SW480 (cell line): ENCODE data around the gene TSHZ3.
A peak's percentile ranks its signal among the peaks of the same experiment; 100 is the strongest.

ENCODE experiments used
- DNase-seq: peaks from one replicate; pipeline ENCODE4 v3.0.0-alpha.2; 2016; ENCODE audit warnings: low spot score

TSHZ3 gene

DNA sequence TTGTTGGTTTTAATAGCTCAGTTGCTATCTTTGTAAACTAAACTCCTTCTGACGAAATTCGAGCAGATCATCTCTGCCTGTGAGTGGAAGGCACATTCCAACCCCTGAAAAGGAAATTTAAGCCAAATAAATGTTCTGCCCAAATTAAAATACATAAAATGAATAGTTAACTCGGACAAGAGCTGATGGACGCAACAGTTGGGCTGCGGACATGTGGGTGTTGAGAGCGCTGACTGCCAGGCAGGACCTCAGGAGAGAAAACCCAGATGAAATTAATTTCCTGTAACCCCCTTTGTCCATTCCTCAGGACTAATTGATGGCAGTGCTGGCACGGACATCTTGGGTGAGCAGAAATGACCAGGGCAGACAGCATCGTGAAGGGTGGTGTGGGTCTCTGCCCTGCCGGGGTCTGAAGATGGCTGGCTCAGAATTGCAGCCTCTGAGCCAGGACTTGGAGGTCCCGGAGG is 86.5 kb downstream of the TSHZ3 start:
- no peak for DNase-seq

DNA sequence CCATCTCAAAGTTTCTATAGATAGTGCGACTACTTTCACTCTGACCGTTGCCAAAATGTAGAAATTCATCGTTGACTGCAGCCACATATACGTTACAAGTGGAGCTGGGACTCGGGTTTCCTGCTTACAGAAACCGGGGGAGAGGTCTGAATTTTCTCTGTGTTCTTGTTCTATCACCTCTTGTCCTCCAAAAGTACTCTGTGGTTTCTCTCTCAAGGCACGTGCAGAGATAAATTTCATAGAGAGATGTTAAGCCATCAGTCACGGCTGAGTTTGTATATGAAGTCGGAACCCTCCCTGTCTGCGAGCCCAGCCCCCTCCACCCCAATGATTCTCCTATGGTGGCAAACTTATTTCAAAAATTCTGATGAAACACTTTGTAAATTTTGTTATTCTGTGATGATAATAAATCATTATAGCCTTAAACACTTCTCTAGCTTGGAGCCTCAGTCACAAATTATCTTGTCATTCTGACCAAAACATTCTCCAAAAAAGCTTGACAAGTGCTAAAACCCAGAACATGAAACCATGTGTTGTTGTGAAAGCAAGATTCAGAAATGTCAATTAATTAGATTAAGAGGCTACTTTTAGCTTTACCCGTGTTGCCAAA is 87.5 kb downstream of the TSHZ3 start:
- DNase-seq: no peak

DNA sequence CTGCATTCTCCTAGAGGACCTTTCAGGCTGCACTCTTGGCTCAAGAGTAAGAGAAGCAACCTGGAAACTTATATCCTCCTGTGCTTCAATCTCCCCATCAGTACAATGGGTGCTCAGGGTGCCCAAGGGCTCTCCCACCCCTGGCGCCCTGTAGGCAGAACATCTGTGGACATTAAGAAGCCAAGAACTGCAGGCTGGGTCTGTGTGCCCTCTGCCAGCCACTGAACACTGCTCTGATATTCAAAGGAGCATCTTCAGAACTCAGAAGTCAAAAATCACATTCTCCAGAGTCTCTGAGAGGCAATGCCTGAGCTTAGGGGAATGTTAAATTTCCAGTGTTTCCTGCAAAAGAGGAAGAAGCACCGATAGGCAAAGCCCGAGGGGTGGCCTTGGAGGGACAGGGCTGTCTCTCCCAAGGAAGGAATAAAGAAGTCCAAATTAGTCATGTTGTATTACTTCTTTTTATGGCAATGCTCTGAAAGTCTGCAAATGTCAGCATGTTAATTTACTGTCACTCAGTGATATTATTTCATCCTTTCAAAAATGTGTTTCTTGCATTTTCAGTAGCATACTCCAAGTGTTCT is 88.1 kb downstream of the TSHZ3 start:
- no peak for DNase-seq

DNA sequence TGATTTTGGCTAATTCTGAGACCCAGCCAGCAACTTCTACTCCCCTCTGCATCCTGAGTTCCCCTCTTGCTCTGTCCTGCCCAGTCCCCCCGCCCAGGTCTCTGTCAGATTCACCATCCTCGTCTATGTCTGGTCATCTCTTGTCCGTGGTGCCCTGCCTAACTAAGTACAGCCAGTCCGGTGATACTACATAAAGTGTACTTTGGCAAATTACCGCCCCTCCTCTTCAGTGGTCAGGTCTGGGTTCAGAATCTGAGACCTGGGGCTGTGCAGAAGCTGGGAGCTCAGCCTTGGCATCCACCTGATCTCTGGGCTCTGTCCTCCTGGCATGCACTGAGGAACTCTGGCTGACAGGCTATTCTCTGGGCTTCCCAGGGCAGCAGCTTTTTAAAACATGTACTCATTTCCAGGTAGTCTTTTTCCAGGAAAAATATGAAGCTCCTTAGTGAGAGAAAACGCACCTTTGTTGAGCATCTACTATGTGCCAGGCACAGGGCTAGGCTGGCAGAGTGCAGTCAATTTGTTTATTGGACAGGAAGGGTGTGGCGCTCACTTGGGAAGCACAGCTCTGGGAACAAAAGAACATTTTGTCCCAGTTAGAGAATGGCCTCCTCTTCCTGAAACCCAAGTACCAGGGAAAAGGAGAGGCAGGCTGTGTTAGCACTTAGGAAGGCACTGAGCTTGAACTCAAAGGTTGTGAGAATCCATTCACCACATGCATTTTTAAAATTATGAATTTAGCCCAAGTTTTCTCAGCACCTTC is 88.9 kb downstream of the TSHZ3 start:
- no peak for DNase-seq

DNA sequence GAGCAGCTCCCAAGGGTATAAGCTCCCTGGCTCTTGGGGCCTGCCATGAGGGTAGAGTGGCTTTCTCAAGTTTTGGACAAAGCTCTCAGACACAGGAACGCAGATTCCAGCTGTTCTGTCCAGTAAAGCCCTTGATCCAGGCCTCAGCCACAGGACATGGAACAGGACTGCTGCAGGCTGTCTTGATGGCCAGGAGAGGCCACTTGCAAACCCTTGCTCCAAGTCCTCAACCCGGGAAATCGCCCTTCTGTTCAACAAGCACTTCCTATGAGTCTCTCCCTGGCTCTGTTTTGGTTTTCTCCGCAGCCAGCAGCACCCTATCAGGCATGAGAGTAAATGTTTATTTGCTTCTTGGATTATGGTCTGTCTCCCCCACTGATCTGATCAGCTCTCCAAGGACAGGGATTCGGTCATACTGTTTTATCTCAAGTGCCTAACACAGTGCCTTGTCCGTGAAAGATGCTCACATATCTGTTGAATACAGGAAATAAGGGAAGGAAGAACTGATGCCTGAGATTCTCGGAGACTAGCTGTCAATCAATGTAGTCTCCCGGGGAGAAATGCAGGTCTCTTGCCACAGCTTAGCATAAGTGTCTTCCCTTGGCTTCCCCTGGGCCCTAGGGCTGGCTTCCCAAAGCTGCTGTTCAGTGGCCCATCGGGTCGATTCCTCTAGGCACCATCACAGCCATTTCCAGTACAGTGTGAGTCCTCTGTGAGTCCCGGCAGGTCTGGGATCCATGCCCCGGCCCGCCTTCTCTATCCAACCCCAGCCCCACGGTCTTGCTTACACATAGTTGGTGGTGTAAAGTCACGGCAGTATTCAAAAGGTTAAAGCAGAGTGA is 90.8 kb downstream of the TSHZ3 start:
- DNase-seq: no peak

DNA sequence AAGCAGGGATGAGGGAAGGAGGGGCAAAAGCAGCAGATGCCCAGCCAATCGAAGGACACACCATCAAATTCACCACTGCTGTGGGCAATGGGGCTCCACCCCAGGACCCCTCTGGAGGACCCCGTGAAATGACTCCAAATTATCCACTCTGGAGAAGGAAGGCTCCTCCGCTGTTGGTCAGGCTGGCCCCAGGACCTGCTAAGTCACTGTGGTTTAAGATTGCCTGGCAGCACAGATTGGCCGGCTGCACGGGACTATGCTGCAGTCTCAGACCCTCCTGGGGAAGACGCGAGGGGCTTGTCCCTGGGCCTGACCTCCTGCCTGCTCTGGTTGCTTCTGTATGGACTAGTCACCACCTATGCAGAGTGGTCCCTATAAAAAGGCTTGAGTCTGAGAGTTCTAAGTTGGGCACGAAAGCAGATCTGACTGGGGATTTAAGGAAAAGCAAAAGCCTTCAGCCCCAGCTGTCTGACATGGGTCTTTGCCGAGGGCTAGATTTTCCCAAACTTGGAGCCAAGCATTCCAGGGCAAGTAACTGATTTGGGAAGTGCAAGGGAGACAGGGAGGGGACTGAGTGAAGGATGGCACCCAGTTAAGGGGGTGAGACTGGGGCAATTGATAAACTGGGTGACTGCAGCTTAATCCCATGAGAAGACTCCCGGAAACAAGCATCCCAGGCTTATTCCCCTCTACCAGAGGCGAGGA is 91.7 kb downstream of the TSHZ3 start:
- no peak for DNase-seq

DNA sequence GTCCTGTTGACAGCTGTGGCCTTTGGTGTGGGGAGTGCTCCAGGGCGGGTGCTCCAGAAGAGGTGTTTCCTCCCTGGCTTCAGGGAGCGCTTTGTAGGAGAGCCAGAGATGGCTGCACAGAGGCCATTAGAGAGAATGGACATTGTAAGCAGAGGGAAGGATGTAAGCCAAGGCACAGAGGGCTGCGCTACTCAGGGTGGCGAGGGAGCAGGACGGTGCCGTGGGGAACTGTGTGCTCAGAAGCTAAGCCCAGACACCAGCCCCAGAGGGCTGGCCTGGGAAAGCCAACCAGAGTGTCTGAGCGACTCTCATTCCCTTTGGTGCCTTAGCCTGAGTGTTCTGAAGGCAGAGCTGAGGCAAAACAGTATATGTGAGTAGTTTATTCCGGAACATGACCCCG is 92.2 kb downstream of the TSHZ3 start:
- no peak for DNase-seq

DNA sequence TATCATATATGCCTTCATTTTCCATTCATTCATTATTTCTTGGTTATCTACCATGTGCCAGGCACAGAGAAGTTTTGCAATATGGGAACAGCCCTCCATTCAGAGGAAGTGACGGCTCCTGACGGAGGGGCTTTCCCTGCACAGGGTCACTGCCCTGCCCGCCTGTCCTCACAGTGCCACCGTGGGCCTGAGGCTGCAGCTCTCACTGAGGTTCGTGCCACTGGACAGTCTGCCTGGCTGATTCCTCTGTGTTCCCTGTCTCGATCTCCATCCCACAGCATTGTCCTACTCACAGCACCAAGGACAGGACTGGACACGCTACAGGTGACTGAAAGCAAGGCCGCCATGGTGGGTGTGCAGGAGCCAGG is 92.7 kb downstream of the TSHZ3 start:
- DNase-seq: no peak

DNA sequence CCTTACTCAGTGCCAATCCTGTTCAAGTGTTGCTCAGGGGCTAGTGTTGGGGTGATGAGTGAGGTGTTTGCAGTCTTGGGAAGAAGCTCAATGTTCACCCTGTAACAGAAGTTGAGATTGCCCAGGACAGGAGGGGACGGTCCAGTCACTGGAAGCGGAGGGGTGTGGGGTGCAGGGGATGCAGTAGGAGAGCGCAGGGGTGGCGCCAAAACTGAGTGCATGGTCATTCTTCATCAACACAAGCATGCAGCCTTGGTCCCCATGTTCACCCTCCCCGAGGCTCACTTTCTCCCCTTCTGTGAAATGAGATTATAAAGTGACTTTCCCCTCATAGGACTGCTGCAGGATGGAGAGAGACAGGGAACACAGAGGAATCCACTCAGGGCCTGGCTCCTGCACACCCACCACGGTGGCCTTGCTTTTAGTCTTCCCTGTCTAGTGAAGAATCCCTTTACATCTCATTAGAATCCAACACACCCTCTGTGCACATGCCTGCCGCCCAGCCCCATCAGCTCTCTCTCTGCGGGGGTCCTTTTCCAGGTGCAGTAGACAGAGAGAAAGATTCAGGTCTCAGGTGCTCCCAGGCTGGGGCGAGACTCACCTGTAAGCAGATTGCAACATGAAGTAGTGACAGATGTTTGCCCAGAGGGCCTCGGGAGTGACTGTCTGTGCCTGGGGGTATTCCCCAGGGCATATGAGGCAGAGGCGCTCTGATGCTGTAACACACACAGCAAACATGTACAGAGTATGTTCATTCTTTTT is 93.2 kb downstream of the TSHZ3 start:
- DNase-seq: no peak

DNA sequence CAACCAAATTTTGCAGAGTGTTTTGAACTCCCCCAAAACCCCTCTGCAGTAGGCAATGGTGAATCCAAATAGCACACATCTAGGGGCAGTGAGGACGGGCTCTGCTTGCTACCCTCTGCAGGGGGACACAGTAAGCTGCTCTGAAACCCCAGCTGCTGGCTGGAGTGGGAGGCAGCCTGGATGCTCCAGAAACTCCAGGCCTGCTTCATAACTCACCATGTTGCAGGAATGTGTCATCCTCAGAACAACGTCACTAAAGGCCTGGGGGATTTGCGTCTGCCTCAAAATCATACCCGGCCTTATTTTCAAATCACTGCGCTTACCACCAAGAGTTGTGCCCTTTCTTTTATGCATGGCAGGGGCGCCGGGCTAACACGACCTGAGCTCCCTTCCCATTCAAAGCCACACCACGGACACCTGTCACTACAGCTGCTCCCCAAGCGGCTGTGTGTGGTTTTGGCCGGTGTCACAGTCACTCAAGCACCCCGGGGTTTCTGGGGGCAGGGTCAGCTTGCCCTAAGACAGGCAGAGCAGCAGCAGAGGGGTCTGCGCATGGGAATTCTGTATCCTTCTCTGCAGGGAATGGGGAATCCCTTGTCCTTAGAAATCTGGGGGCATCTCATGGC is 93.9 kb downstream of the TSHZ3 start:
- no peak for DNase-seq

DNA sequence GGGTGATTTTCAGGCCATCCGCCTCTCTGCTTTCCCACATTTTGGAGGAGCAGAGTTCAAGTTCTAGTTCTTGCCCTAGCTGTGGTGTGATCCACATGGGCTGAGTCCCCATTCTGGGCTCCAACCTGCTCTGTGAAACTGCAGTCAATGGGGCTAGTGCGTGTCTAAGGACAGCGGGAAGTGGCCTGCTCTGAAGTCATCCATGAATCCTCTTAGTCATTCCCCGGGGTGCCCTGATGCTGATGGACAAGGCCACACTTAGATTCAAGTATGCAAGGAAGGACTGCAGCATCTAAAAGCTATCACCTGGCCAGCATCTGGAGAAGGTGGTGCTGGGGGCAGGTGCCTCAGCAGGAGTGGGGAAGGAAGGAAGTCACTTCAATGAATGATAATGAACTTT is 94.6 kb downstream of the TSHZ3 start:
- no peak for DNase-seq

DNA sequence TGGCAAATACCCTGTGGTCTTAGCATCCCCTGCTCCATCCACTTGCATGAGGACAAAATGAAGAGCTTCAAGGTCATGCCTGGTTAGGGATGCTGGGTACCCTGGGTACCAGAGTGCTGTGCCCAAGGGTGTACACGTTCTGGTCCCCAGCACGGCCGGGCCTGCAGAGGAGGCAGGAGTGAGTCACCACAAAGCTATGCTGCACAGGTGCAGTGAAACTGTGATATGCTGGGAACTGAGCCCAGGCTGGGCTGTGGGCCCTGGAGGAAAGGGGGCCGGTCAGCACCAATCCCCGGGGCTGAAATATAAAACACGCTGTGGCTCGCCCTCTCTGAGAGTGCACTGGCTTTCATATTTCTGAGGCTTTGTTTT is 95.1 kb downstream of the TSHZ3 start:
- peak; percentile 72 for DNase-seq

DNA sequence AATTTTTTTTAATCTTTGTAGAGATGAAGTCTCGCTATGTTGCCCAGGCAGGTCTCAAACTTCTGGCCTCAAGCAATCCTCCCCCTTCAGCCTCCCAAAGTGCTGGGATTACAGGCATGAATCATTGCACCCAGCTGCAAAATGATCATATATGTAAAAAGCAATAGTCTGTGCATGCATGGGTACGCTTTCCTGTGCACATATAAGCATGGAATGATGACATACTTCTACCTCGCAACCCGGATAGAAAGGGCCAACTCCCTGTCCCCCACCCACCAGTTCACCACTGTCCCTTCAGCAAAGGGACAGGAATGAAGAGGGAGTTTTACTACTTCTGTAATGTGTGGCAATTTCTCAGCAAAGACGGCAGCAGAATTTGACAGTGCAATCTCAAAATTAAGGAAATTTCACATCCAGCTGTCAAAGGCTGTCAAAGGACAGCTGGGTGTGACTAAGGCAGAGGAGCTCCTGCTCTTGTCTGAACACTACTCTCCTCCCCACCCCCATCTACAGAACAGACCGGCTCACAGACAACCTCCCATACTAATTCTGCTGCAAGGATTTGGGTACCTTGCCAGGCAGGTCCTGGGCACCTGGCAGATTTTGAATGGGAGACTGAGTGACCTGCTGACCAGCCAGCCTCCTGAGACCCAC is 95.6 kb downstream of the TSHZ3 start:
- DNase-seq: no peak

DNA sequence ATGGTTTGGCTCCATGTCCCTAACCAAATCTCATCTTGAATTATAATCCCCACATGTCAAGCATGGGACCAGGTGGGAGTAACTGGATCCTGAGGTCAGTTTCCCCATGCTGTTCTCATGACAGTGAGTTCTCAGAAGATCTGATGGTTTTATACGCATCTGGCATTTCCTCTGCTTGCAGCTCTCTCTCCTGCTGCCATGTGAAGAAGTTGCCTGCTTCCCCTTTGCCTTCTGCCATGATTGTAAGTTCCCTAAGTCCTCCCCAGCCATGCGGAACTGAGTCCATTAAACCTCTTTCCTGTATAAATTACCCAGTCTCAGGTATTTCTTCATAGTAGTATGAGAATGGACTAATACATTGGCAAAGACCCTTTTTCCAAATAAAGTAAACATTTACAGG is 96.8 kb downstream of the TSHZ3 start:
- DNase-seq: no peak

DNA sequence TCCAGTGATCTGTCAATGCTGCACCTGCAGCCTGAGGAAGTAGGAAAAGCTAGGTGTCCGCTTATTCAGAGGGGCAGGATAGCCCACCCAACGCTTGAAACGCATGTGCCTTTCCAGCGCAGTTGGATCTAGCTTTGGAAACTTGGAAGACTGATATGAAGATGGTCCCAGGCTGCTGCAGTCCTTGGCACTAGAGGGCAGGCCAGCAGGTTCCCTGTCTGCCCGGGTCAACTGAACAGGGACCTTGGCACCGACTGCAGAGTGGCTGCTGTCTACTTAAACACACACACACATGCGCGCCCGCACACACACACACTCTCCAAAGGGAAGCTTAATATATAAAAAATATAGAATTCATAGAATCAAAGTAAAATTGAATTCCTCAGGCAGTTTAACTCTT is 100.0 kb downstream of the TSHZ3 start:
- DNase-seq: peak; percentile 13

DNA sequence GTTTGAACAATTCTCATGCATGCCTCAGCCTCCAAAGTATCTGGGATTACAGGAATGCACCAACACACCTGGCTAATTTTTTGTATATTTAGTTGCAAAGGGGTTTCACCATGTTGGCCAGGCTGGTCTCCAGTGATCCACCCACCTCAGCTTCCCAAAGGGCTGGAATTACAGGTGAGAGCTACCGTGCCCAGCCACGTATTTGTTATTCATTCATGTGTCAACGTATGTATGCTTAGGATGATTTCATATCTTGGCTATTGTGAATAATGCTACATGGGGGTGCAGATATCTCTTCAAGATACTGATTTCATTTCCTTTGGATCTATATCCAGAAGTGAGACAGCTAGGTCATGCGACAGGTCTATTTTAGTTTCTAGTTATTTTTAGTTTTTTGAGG is 113.4 kb downstream of the TSHZ3 start:
- no peak for DNase-seq

DNA sequence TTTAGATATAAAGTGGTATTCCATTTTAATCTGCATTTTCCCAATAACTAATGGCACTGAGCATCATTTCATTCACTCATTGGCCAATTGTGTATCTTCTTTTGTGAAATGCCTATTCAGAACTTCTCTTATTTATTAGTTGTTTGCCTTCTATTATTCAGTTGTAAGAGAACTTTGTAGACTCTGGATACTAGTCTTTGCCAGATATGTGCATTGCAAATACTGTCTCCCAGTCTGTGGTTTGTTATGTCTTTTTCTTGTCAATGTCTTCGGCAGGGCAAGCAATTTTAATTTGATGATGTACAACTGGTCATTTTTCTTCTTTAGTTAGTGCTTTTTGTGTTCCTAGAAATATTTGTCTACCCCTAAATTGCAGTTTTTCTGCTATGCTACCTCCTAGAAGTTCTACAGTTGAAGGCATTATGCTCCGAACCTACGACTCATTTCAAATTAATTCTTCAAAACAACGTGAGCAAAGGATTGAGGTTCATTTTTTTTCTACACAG is 115.9 kb downstream of the TSHZ3 start:
- DNase-seq: no peak

DNA sequence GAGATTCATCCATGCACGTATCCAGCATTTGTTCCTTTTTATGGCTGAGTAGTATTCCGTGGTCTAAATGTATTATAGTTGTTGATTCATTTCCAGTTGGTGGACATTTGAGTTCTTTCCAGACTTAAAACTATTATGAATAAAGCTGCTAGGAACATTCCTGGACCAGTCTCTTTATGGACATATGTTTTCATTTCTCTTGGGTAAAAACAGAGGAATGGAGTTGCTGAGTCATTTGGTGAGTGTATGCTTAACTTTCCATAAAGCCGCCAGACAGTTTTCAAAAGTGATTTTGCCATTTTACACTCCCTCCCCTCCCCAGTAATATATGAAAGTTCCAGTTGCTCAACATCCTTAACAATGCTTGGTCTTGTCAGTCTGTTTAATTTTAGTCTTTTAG is 116.4 kb downstream of the TSHZ3 start:
- no peak for DNase-seq

DNA sequence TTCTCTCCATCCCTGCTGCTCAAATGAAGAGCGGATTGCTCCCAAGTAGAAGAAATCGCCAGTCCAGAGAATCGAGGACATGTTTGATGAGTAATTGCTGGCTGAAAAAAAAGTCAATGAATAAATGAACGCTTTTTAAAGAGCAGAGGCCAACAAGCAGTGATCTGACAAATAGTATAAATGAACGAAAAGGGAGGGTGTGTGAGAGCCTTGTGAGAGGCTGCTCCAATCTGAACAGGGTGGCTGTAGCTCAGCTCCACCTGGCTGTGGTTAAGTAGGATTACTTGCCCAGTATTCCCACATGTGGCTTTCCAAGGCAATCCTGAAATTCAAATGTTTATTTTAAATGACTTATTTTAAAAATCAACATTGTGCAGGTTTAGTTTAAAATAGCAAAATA is 117.1 kb downstream of the TSHZ3 start:
- peak; percentile 12 for DNase-seq

DNA sequence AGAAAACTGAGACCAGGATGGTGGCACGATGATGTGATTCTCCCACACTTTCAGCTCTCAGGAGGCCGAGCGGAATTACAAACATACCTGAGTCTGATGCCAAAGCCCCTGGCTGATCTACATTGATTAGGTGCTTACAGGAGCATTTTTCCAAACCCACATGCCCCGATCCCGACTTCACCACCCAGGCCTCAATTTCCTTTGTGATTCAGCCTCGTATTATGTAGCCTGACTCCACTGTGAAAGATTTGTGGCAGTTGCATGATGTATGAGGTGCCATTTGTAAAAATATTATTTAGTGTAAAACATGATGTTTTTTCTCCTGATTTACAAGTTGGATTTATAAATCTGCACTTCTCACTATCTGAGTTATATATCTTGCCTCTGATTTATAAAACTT is 118.0 kb downstream of the TSHZ3 start:
- no peak for DNase-seq
